ENCODE measurements around the gene ADAMTSL4. TPM values are rescaled to one million over a fixed set of nuclear protein-coding genes. Genes with fewer than 3 reads are reported as not detected.

ADAMTSL4 gene
- total and polyA plus RNA-seq, 3 donors from 2014 or later = 8.9 to 14.2 (median 10.0) TPM

GRCh38 chr1:150552911-150553289 lies 3.7 kb downstream of the ADAMTSL4 start:
- no peak for DNase-seq
- H3K27ac ChIP-seq = peak overlapping the region; percentile 68 to 74
- TF ChIP-seq CTCF (IDR thresholded peaks at IDR 0.05) (no peak), POLR2A (IDR thresholded peaks at IDR 0.05) (no peak)
- no peaks in the 10 kb centered on the region for H3K9me3 ChIP-seq
- H3K4me1 ChIP-seq = peaks cover 39% of the 10 kb centered on the region
- 66 to 68% methylated on average over 11 of the region's 12 CpGs for WGBS, 2 donors
- no peaks in the 10 kb centered on the region for H3K27me3 ChIP-seq
- no peak overlapping the region for H3K4me3 ChIP-seq
- H3K36me3 ChIP-seq (ENCODE audit: low read depth, missing control alignments) = no peaks in the 10 kb centered on the region
- intact Hi-C loops (cut with DNase I; ENCODE audit: low total_unique reads) = loop anchor here (10.0 kb wide), 1 partner anchor 88 kb away; no protein-coding TSS in a partner anchor

- Histone ChIP-seq H3K36me3 (ENCODE audit: low read depth, missing control alignments) (no peaks in the 10 kb centered on the region), H3K27me3 (no peaks in the 10 kb centered on the region), H3K27ac (peak overlapping the region in 1 of 2 donors; percentile 68), H3K4me3 (no peak overlapping the region), H3K9me3 (no peaks in the 10 kb centered on the region), H3K4me1 (peaks cover 39% of the 10 kb centered on the region)
- intact Hi-C loops (cut with DNase I; ENCODE audit: low total_unique reads) = loop anchor here (10.0 kb wide), 1 partner anchor 89 kb away; no protein-coding TSS in a partner anchor
- DNase-seq = no peak
- 69 to 80% methylated on average over 20 to 23 of the region's 23 CpGs for WGBS, 2 donors
- TF ChIP-seq CTCF (IDR thresholded peaks at IDR 0.05) (no peak), POLR2A (IDR thresholded peaks at IDR 0.05) (no peak)
These were observed 4.3 kb downstream of the ADAMTSL4 start for GRCh38 chr1:150553392-150554085.

- intact Hi-C loops (cut with DNase I; ENCODE audit: low total_unique reads) = loop anchor here (10.0 kb wide), 1 partner anchor 89 kb away; no protein-coding TSS in a partner anchor
- no peak for DNase-seq
- no peak overlapping the region for H3K4me3 ChIP-seq
- no peaks in the 10 kb centered on the region for H3K27me3 ChIP-seq
- no peaks in the 10 kb centered on the region for H3K36me3 ChIP-seq (ENCODE audit: low read depth, missing control alignments)
- 87 to 90% methylated on average over 8 of the region's 8 CpGs for WGBS, 2 donors
- H3K4me1 ChIP-seq = peaks cover 42% of the 10 kb centered on the region
- TF ChIP-seq POLR2A (IDR thresholded peaks at IDR 0.05) (no peak), CTCF (IDR thresholded peaks at IDR 0.05) (no peak)
- no peak overlapping the region for H3K27ac ChIP-seq
- H3K9me3 ChIP-seq = no peaks in the 10 kb centered on the region
These were observed 4.9 kb downstream of the ADAMTSL4 start for GRCh38 chr1:150554086-150554452.

GRCh38 chr1:150555198-150555970 lies 6.2 kb downstream of the ADAMTSL4 start:
- Histone ChIP-seq H3K27me3 (no peaks in the 10 kb centered on the region), H3K4me3 (no peak overlapping the region), H3K27ac (no peak overlapping the region), H3K4me1 (peaks cover 46% of the 10 kb centered on the region), H3K9me3 (no peaks in the 10 kb centered on the region), H3K36me3 (ENCODE audit: low read depth, missing control alignments) (no peaks in the 10 kb centered on the region)
- no peak for TF ChIP-seq POLR2A (IDR thresholded peaks at IDR 0.05)
- TF ChIP-seq CTCF (IDR thresholded peaks at IDR 0.05) = no peak
- WGBS, 2 donors = 86 to 90% methylated on average over 18 to 19 of the region's 19 CpGs
- intact Hi-C loops (cut with DNase I; ENCODE audit: low total_unique reads) = loop anchor here (10.0 kb wide), 1 partner anchor 91 kb away; no protein-coding TSS in a partner anchor
- no peak for DNase-seq
